Measurements from ENCODE around the gene ARSI.

ARSI gene

DNA sequence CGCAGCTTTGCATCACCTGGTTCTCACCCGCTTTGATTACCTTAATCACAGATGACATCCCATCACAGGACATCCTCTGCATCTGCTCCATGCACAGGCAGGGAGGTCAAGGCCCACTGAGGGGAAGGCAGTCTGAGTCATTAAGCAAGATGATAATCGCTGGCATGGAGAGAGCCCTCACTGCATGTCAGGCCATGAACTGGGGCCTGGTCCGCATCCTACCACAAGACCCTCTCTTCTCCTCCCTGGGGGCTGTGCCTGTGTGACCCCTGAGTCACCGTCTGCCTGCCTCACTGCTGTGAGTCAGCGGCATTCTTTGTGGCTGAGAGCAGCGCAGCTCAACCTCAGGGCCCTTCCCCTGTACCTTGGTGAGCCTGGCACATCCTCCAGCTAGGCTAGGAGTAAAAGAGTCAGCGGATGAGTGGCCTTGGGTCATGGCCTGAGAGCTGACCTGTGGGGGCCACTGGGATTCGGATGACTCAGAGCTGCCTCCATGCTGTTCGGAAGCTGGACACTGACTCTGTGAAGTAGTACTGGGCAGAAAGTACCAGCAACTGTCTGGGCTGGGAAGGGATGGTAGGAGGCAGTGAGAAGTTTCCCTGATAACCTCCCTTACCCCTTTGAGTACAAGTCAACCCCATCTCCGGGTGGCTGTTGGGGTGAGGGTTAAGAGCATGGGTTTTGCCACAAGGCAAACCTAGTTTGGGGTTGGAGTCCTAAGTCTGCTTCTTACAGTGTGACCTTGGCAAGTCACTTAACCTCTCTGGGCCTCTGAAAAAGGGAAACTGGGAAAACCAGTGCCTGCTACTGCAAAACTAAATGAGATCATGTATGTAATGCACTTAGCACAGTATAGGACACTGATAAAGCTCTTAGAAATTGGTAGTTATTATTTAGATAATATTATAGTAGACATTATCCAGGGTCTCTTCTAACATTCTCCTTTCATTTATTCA, 14.6 kb upstream of the ARSI start:
- Histone ChIP-seq H3K4me3 (ENCODE audit: low read depth, low read length) (no peak overlapping the region), H3K27ac (peak overlapping the region; percentile 91), H3K36me3 (replicated peaks) (no peaks in the 10 kb centered on the region), H3K27me3 (replicated peaks) (no peaks in the 10 kb centered on the region)
- in situ Hi-C loops (cut with HindIII; ENCODE audit: low pct_ligation_motif_present, low sequenced_read_pairs): no loop called here
- peak; percentile 95 for DNase-seq
- no peak for TF ChIP-seq CTCF (IDR thresholded peaks at IDR 0.05; ENCODE audit: low read depth, low read length, missing control alignments)

DNA sequence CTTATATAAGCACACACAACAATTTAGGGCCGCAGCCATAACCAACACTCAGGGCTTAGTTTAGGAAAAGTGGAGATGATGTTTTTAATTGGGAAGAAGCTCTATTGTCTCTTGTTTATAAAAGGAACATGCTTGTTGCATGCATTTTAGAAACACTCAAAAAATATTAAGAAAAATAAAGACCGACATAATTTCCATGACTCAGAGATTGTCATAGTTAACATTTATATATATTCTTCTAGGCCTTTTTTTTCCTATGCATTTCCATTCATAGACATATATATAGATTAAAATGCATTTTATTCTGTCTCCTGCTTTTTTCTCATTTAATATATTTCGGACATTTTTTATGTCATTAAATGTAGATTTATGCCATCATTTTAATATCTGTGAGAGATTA, 13.6 kb upstream of the ARSI start:
- Histone ChIP-seq H3K27ac (peak overlapping the region; percentile 91), H3K27me3 (replicated peaks) (no peaks in the 10 kb centered on the region), H3K4me3 (ENCODE audit: low read depth, low read length) (no peak overlapping the region), H3K36me3 (replicated peaks) (no peaks in the 10 kb centered on the region)
- no peak for DNase-seq
- in situ Hi-C loops (cut with HindIII; ENCODE audit: low pct_ligation_motif_present, low sequenced_read_pairs): no loop called here
- no peak for TF ChIP-seq CTCF (IDR thresholded peaks at IDR 0.05; ENCODE audit: low read depth, low read length, missing control alignments)

- DNase-seq: no peak
- in situ Hi-C loops (cut with HindIII; ENCODE audit: low pct_ligation_motif_present, low sequenced_read_pairs): no loop called here
- H3K27ac ChIP-seq: no peak overlapping the region
- no peak for TF ChIP-seq CTCF (IDR thresholded peaks at IDR 0.05; ENCODE audit: low read depth, low read length, missing control alignments)
- no peaks in the 10 kb centered on the region for H3K27me3 ChIP-seq (replicated peaks)
- no peaks in the 10 kb centered on the region for H3K36me3 ChIP-seq (replicated peaks)
- H3K4me3 ChIP-seq (ENCODE audit: low read depth, low read length): no peak overlapping the region
These were observed 12.5 kb upstream of the ARSI start for GRCh38 chr5:150315245-150315644.

DNA sequence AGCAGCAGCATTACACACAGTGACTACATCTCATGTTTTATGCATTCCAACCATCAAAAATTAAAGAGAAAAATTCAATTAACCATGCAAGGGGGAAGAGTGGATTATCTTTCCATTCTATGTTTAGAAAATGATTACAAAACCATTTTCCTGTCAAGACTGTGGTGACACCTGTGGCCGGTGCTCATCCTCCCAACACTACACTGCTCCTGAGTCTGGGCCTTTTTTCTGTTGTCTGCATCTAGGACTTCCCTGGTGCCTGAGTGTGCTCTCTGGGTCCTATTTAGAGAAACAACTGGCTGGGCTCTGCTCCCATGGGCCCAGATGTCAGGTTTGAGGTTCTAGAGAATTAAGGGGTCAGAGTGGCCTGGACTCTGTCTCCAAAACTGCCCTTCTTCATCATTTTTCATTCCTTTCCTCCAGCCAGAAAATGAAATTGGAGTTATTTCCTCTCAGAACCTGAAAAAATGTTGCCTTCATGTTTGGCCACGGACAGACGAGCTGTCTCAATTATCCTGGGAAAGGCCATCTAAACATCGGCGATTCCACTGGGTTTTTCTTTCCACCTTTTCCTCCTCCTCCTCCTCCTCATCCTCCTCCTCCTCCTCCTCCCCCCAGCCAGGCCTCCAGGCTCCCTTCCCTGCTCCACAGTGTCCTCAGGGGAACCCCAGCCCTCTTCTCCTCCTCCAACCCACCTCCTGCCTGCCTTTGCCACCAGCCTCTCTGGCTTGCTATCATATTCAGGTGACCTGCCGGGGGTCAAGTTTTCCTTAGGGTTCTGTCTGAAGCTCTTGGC, 11.4 kb upstream of the ARSI start:
- DNase-seq: no peak
- H3K36me3 ChIP-seq (replicated peaks): no peaks in the 10 kb centered on the region
- H3K27me3 ChIP-seq (replicated peaks): no peaks in the 10 kb centered on the region
- H3K27ac ChIP-seq: no peak overlapping the region
- H3K4me3 ChIP-seq (ENCODE audit: low read depth, low read length): no peak overlapping the region
- TF ChIP-seq CTCF (IDR thresholded peaks at IDR 0.05; ENCODE audit: low read depth, low read length, missing control alignments): no peak
- in situ Hi-C loops (cut with HindIII; ENCODE audit: low pct_ligation_motif_present, low sequenced_read_pairs): no loop called here

- TF ChIP-seq CTCF (IDR thresholded peaks at IDR 0.05; ENCODE audit: low read depth, low read length, missing control alignments): no peak
- in situ Hi-C loops (cut with HindIII; ENCODE audit: low pct_ligation_motif_present, low sequenced_read_pairs): no loop called here
- no peak for DNase-seq
These were observed 10.8 kb upstream of the ARSI start for GRCh38 chr5:150313501-150313900.

More at GRCh38 chr5:150313501-150313900, 10.8 kb upstream of the ARSI start:
- Histone ChIP-seq H3K27ac (no peak overlapping the region), H3K27me3 (replicated peaks) (no peaks in the 10 kb centered on the region), H3K4me3 (ENCODE audit: low read depth, low read length) (no peak overlapping the region), H3K36me3 (replicated peaks) (no peaks in the 10 kb centered on the region)
